ENCODE data around the gene PPFIA3.

Gene PPFIA3

DNA sequence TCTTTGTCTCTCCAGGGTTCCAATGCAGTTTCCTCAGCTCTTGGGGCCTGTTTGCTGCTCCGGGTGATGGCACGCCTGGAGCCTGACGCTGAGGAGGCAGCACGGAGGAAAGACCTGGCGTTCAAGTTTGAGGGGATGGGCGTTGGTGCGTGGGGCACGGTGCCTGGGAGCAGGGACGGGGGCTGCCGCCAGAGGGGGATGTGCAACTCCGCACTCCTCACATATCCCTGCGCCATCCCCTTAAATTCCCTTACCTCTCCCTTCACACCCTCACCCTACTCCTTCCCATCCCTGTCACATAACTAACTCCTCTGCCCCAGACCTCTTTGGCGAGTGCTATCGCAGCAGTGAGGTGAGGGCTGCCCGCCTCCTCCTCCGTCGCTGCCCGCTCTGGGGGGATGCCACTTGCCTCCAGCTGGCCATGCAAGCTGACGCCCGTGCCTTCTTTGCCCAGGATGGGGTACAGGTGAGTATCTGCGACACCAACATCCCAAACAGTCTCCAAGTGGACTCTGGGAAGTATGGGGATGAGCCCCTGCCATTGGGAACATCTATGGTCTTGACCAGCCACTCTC, 69.4 kb downstream of the PPFIA3 start:
- TF ChIP-seq, protein P1, sequence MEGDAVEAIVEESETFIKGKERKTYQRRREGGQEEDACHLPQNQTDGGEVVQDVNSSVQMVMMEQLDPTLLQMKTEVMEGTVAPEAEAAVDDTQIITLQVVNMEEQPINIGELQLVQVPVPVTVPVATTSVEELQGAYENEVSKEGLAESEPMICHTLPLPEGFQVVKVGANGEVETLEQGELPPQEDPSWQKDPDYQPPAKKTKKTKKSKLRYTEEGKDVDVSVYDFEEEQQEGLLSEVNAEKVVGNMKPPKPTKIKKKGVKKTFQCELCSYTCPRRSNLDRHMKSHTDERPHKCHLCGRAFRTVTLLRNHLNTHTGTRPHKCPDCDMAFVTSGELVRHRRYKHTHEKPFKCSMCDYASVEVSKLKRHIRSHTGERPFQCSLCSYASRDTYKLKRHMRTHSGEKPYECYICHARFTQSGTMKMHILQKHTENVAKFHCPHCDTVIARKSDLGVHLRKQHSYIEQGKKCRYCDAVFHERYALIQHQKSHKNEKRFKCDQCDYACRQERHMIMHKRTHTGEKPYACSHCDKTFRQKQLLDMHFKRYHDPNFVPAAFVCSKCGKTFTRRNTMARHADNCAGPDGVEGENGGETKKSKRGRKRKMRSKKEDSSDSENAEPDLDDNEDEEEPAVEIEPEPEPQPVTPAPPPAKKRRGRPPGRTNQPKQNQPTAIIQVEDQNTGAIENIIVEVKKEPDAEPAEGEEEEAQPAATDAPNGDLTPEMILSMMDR (IDR thresholded peaks at IDR 0.05; ENCODE audit: low read depth, low read length), result no peak
- DNase-seq (ENCODE audit: low read depth in 2 of 2), result no peak
- no peak overlapping the region for H3K4me3 ChIP-seq (replicated peaks in 1 of 2; ENCODE audit: low read depth in 2 of 2, low read length in 2 of 2)

GRCh38 chr19:49189259-49189658, 69.9 kb downstream of the PPFIA3 start:
- no peak overlapping the region for H3K4me3 ChIP-seq (replicated peaks in 1 of 2; ENCODE audit: low read depth in 2 of 2, low read length in 2 of 2)
- TF ChIP-seq, protein P1 (IDR thresholded peaks at IDR 0.05; ENCODE audit: low read depth, low read length), result no peak
- no peak for DNase-seq (ENCODE audit: low read depth in 2 of 2)

DNA sequence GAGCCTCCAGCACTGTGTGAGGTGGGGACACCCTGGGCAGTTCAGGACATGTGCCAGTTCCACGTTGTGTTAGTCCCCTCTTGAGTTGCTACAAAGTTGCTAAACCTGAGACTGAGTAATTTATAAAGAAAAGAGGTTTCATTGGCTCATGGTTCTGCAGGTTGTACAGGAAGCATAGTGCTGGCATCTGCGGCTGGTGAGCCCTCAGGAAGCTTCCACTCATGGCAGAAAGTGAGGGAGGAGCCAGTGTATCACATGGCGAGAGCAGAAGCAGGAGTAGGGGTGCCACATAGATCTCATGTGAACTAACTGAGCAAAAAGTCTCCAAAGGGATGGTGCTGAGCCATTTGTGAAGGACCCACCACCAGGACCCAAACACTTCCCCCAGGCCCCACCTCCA, 71.4 kb downstream of the PPFIA3 start:
- DNase-seq (ENCODE audit: low read depth in 2 of 2), result no peak
- H3K4me3 ChIP-seq (replicated peaks in 1 of 2; ENCODE audit: low read depth in 2 of 2, low read length in 2 of 2), result no peak overlapping the region
- TF ChIP-seq, protein P1 (IDR thresholded peaks at IDR 0.05; ENCODE audit: low read depth, low read length), result no peak

DNA sequence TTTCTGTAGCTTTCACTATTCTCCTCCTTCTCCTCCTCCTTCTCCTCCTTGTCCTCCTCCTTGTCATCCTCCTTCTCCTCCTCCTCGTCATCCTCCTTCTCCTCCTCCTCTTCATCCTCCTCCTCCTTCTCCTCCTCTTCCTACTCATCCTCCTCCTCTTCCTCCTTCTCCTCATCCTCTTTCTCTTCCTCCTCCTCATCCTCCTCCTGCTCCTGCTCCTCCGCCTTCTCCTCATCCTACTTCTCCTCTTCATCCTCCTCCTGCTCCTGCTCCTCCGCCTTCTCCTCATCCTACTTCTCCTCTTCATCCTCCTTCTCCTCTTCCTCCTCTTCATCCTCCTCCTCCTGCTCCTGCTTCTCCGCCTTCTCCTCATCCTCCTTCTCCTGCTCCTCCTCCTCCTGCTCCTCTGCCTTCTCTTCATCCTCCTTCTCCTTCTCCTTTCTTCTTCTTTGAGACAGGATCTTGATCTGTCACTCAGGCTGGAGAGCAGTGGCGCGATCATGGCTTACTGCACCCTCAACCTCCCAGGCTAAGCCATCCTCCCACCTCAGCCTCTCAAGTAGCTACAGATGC, 74.6 kb downstream of the PPFIA3 start:
- TF ChIP-seq, protein P1 (IDR thresholded peaks at IDR 0.05; ENCODE audit: low read depth, low read length), result no peak
- DNase-seq (ENCODE audit: low read depth in 2 of 2), result no peak
- H3K4me3 ChIP-seq (replicated peaks in 1 of 2; ENCODE audit: low read depth in 2 of 2, low read length in 2 of 2), result no peak overlapping the region

GRCh38 chr19:49194408-49194807, 75.1 kb downstream of the PPFIA3 start:
- TF ChIP-seq, protein P1 (IDR thresholded peaks at IDR 0.05; ENCODE audit: low read depth, low read length), result no peak
- no peak for DNase-seq (ENCODE audit: low read depth in 2 of 2)
- no peak overlapping the region for H3K4me3 ChIP-seq (replicated peaks in 1 of 2; ENCODE audit: low read depth in 2 of 2, low read length in 2 of 2)

- no peak overlapping the region for H3K4me3 ChIP-seq (replicated peaks in 1 of 2; ENCODE audit: low read depth in 2 of 2, low read length in 2 of 2)
- TF ChIP-seq, protein P1 (IDR thresholded peaks at IDR 0.05; ENCODE audit: low read depth, low read length), result no peak
- DNase-seq (ENCODE audit: low read depth in 2 of 2), result no peak
These were observed 77.3 kb downstream of the PPFIA3 start for GRCh38 chr19:49196527-49197240.
